ENCODE measurements around the gene CXCL17.

DNA sequence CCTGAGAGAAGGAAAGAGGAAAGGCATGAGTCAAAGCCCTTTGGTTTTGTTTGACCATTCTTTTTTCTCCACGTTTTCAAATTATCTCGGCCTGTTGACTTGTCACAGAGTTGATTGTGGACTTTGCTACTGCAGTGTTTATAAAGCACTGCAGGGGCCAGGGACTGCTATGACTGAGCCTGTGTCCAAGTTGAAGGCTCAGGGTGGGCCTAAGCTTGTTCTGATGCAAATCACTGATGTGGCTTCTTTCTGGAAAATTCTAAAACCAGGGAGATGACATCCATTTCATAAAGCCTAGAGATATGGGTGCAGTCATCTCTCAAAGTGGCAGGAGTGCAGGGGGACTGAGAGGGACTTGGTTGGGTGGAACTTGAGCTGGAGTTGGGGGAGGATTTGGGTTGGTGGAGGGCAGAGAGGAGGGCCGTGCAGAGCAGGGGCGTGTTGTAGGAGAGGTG is 1.2 kb upstream of the CXCL17 start:
- no peak for TF ChIP-seq POLR2AphosphoS5 (IDR thresholded peaks at IDR 0.05; ENCODE audit: low read depth)
- TF ChIP-seq, protein P1, sequence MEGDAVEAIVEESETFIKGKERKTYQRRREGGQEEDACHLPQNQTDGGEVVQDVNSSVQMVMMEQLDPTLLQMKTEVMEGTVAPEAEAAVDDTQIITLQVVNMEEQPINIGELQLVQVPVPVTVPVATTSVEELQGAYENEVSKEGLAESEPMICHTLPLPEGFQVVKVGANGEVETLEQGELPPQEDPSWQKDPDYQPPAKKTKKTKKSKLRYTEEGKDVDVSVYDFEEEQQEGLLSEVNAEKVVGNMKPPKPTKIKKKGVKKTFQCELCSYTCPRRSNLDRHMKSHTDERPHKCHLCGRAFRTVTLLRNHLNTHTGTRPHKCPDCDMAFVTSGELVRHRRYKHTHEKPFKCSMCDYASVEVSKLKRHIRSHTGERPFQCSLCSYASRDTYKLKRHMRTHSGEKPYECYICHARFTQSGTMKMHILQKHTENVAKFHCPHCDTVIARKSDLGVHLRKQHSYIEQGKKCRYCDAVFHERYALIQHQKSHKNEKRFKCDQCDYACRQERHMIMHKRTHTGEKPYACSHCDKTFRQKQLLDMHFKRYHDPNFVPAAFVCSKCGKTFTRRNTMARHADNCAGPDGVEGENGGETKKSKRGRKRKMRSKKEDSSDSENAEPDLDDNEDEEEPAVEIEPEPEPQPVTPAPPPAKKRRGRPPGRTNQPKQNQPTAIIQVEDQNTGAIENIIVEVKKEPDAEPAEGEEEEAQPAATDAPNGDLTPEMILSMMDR (IDR thresholded peaks at IDR 0.05; ENCODE audit: insufficient read depth, low read length), result no peak
